Tibial nerve (tissue), 4 donors: ENCODE measurements around the gene ZBTB3.

Experiments used
- CTCF ChIP-seq, 5 experiments: fragments of 200-600 bp in 3 of 5; fragments of 450-650 bp in 2 of 5; sonication (generic) in 3 of 5; IDR thresholded peaks; one replicate each; pipeline ENCODE4 v1.5.1; 2016 to 2019; ENCODE audit warnings: antibody characterized with exemption in 5 of 5, mild to moderate bottlenecking in 3 of 5, moderate library complexity in 2 of 5
- EP300 ChIP-seq, 2 donors: sonication (generic); formaldehyde crosslinking; IDR thresholded peaks; one replicate each; pipeline ENCODE4 v1.6.1; 2017; ENCODE audit warnings: antibody characterized with exemption in 2 of 2, mild to moderate bottlenecking in 1 of 2
- POLR2A ChIP-seq, 2 donors: fragments of 450-650 bp; IDR thresholded peaks; one replicate each; pipeline ENCODE4 v1.6.1; 2017; ENCODE audit warnings: antibody characterized with exemption in 2 of 2, mild to moderate bottlenecking in 2 of 2, moderate library complexity in 2 of 2

- peak in 1 of 2 donors; percentile 72 for TF ChIP-seq POLR2A (IDR thresholded peaks at IDR 0.05)
- TF ChIP-seq CTCF (IDR thresholded peaks at IDR 0.05) = peak in 3 of 5 experiments; percentile 22 to 39 (median 32)
- TF ChIP-seq EP300 (IDR thresholded peaks at IDR 0.05) = peak; percentile 62 to 86
Observed at GRCh38 chr11:62791501-62792201, 37.7 kb upstream of the ZBTB3 start, which contains the start of gene TMEM223.
